H54 (cell line): Measurements from ENCODE around the gene UBE2Q2.
"Not testable (repeated sequence)": the region's sequence is repeated elsewhere in the genome, so short reads cannot be mapped to it uniquely, and the experiment has no call there.

Experiments
- DNase-seq: peaks from one replicate; pipeline ENCODE4 v3.0.0; 2011; ENCODE audit warnings: low spot score, mixed read lengths; ENCODE audit not compliant: insufficient read length
- FAIRE-seq: peaks from 3 replicates; lab custom pipeline; 2011; peaks lifted over from hg19 to GRCh38; lab: Jason Lieb, UNC
- POLR2A ChIP-seq: IDR thresholded peaks from 2 replicates; pipeline ENCODE4 v1.6.1; 2011; ENCODE audit warnings: low read depth, mild to moderate bottlenecking, low read length

Gene UBE2Q2

GRCh38 chr15:75835990-75836958, 7.0 kb upstream of the UBE2Q2 start:
- DNase-seq (no peak), FAIRE-seq (no peak)
- no peak for TF ChIP-seq POLR2A

GRCh38 chr15:75836959-75837334, 6.3 kb upstream of the UBE2Q2 start:
- FAIRE-seq (peak; percentile 90), DNase-seq (peak; percentile 47)
- TF ChIP-seq POLR2A: no peak

GRCh38 chr15:75840659-75841058, 2.6 kb upstream of the UBE2Q2 start:
- DNase-seq: peak; percentile 31
- FAIRE-seq: no peak
- TF ChIP-seq POLR2A: no peak

- DNase-seq: no peak
- TF ChIP-seq POLR2A: no peak
- no peak for FAIRE-seq
Observed at GRCh38 chr15:75841626-75842025, 1.6 kb upstream of the UBE2Q2 start.

GRCh38 chr15:75843678-75844581, 683 bp downstream of the UBE2Q2 start:
- peak; percentile 51 for DNase-seq
- no peak for FAIRE-seq

GRCh38 chr15:75844629-75845335, 1.5 kb downstream of the UBE2Q2 start:
- TF ChIP-seq POLR2A: no peak

More at GRCh38 chr15:75843678-75844581, 683 bp downstream of the UBE2Q2 start:
- no peak for TF ChIP-seq POLR2A

GRCh38 chr15:75849167-75849566, 5.9 kb downstream of the UBE2Q2 start:
- FAIRE-seq: no peak
- TF ChIP-seq POLR2A: no peak
- no peak for DNase-seq

More at GRCh38 chr15:75844629-75845335, 1.5 kb downstream of the UBE2Q2 start:
- DNase-seq (no peak), FAIRE-seq (no peak)

- DNase-seq (no peak), FAIRE-seq (no peak)
- TF ChIP-seq POLR2A: no peak
Observed at GRCh38 chr15:75850708-75851107, 7.5 kb downstream of the UBE2Q2 start.

- not testable (repeated sequence) for DNase-seq, FAIRE-seq
Observed at GRCh38 chr15:75851566-75851965, 8.3 kb downstream of the UBE2Q2 start.

- DNase-seq: no peak
- no peak for TF ChIP-seq POLR2A
- no peak for FAIRE-seq
Observed at GRCh38 chr15:75857886-75858285, 14.6 kb downstream of the UBE2Q2 start.

- no peak for TF ChIP-seq POLR2A
- DNase-seq (no peak), FAIRE-seq (no peak)
Observed at GRCh38 chr15:75861750-75862402, 18.6 kb downstream of the UBE2Q2 start.

GRCh38 chr15:75862796-75863195, 19.5 kb downstream of the UBE2Q2 start:
- FAIRE-seq (no peak), DNase-seq (no peak)
- no peak for TF ChIP-seq POLR2A

GRCh38 chr15:75864213-75865059, 21.2 kb downstream of the UBE2Q2 start:
- FAIRE-seq: no peak

GRCh38 chr15:75866045-75866444, 22.8 kb downstream of the UBE2Q2 start:
- DNase-seq: not testable (repeated sequence)

More at GRCh38 chr15:75864213-75865059, 21.2 kb downstream of the UBE2Q2 start:
- TF ChIP-seq POLR2A: no peak
- DNase-seq: no peak

More at GRCh38 chr15:75866045-75866444, 22.8 kb downstream of the UBE2Q2 start:
- not testable (repeated sequence) for FAIRE-seq
